ENCODE results near the gene FDXR.
A peak's percentile ranks its signal among the peaks of the same experiment; 100 is the strongest.
"Not testable (repeated sequence)": the region's sequence is repeated elsewhere in the genome, so short reads cannot be mapped to it uniquely, and the experiment has no call there.

FDXR gene

DNA sequence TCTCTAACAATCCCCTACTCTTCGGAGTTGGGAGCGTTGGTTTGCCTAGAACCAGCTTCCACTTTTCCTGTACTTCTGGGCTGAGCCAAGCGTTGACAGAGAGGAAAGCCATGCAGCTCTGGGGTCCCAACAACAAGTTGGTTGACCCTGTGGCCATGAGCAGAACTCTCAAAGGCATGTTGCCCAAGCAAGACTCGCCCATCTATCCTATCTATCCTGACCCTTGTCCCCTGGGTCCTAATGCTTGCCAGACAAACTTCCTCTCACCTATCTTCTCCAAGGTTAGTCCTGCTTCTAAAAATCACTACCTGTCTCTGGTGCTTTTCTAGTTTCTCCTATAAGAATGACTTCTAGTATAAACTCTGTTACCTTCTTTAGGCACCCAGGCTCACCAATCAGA lies 36.3 kb upstream of the FDXR start:
- not testable (repeated sequence) for H3K4me2 ChIP-seq (ENCODE audit: low read length, poor library complexity, severe bottlenecking); H3K27ac ChIP-seq (ENCODE audit: low read length, poor library complexity, severe bottlenecking); H2BK15ac ChIP-seq (ENCODE audit: low read depth, poor library complexity, severe bottlenecking); DNase-seq; H3K23ac ChIP-seq (ENCODE audit: low read length in 2 of 2); H3K9ac ChIP-seq (ENCODE audit: low read length); H3K4me1 ChIP-seq (ENCODE audit: control insufficient read depth, insufficient read depth, low read depth, low read length); H4K91ac ChIP-seq (ENCODE audit: low read length); H3K4ac ChIP-seq (ENCODE audit: low read depth in 1 of 2, low read length in 2 of 2); H2AK5ac ChIP-seq (ENCODE audit: low read length, severe bottlenecking); H2BK120ac ChIP-seq (ENCODE audit: low read depth, low read length); H4K8ac ChIP-seq (ENCODE audit: low read length); H3K4me3 ChIP-seq (ENCODE audit: insufficient read depth in 1 of 2, low read depth in 1 of 2, low read length in 2 of 2); H3K36me3 ChIP-seq (ENCODE audit: control insufficient read depth in 1 of 2, insufficient read depth in 2 of 2, low read depth in 1 of 2, low read length in 2 of 2); H3K18ac ChIP-seq (ENCODE audit: low read depth in 1 of 2, low read length in 2 of 2); H3K14ac ChIP-seq (ENCODE audit: low read length in 2 of 2); H2BK5ac ChIP-seq (ENCODE audit: low read depth, low read length, poor library complexity, severe bottlenecking); H3K9me3 ChIP-seq (ENCODE audit: control insufficient read depth, low read length); H2AFZ ChIP-seq (ENCODE audit: low read depth, low read length); H2BK12ac ChIP-seq (ENCODE audit: low read length in 2 of 2); H3K79me1 ChIP-seq (replicated peaks; ENCODE audit: low read length, poor library complexity, severe bottlenecking)
- WGBS = 57% methylated on average over 4 of the region's 4 CpGs
- peaks cover 15 to 27% of the 10 kb centered on the region in 2 experiments for H3K27me3 ChIP-seq (ENCODE audit: control insufficient read depth in 1 of 2, insufficient read depth in 1 of 2, low read length in 2 of 2)

- H3K4me1 ChIP-seq (ENCODE audit: control insufficient read depth, insufficient read depth, low read depth, low read length) = no peaks in the 10 kb centered on the region
- H3K4me2 ChIP-seq (ENCODE audit: low read length, poor library complexity, severe bottlenecking) = no peak overlapping the region
- H2BK12ac ChIP-seq (ENCODE audit: low read length in 2 of 2) = no peak overlapping the region
- H3K9ac ChIP-seq (ENCODE audit: low read length) = no peak overlapping the region
- H4K8ac ChIP-seq (ENCODE audit: low read length) = no peak overlapping the region
- H3K27me3 ChIP-seq (ENCODE audit: control insufficient read depth in 1 of 2, insufficient read depth in 1 of 2, low read length in 2 of 2) = peaks cover 23 to 41% of the 10 kb centered on the region in 2 experiments
- H3K9me3 ChIP-seq (ENCODE audit: control insufficient read depth, low read length) = no peaks in the 10 kb centered on the region
- no peaks in the 10 kb centered on the region for H3K79me1 ChIP-seq (replicated peaks; ENCODE audit: low read length, poor library complexity, severe bottlenecking)
- no peak for DNase-seq
- no peak overlapping the region for H3K4ac ChIP-seq (ENCODE audit: low read depth in 1 of 2, low read length in 2 of 2)
- no peak overlapping the region for H2BK5ac ChIP-seq (ENCODE audit: low read depth, low read length, poor library complexity, severe bottlenecking)
- no peak overlapping the region for H3K4me3 ChIP-seq (ENCODE audit: insufficient read depth in 1 of 2, low read depth in 1 of 2, low read length in 2 of 2)
- no peak overlapping the region for H2AK5ac ChIP-seq (ENCODE audit: low read length, severe bottlenecking)
- H2BK15ac ChIP-seq (ENCODE audit: low read depth, poor library complexity, severe bottlenecking) = no peak overlapping the region
- H3K14ac ChIP-seq (ENCODE audit: low read length in 2 of 2) = no peak overlapping the region
- H3K23ac ChIP-seq (ENCODE audit: low read length in 2 of 2) = no peak overlapping the region
- H3K27ac ChIP-seq (ENCODE audit: low read length, poor library complexity, severe bottlenecking) = no peak overlapping the region
- no peak overlapping the region for H4K91ac ChIP-seq (ENCODE audit: low read length)
- no peak overlapping the region for H3K18ac ChIP-seq (ENCODE audit: low read depth in 1 of 2, low read length in 2 of 2)
- H2AFZ ChIP-seq (ENCODE audit: low read depth, low read length) = no peak overlapping the region
- 92% methylated on average over 31 of the region's 34 CpGs for WGBS
- no peaks in the 10 kb centered on the region for H3K36me3 ChIP-seq (ENCODE audit: control insufficient read depth in 1 of 2, insufficient read depth in 2 of 2, low read depth in 1 of 2, low read length in 2 of 2)
- no peak overlapping the region for H2BK120ac ChIP-seq (ENCODE audit: low read depth, low read length)
These were observed 34.2 kb upstream of the FDXR start for GRCh38 chr17:74907012-74907411.

DNA sequence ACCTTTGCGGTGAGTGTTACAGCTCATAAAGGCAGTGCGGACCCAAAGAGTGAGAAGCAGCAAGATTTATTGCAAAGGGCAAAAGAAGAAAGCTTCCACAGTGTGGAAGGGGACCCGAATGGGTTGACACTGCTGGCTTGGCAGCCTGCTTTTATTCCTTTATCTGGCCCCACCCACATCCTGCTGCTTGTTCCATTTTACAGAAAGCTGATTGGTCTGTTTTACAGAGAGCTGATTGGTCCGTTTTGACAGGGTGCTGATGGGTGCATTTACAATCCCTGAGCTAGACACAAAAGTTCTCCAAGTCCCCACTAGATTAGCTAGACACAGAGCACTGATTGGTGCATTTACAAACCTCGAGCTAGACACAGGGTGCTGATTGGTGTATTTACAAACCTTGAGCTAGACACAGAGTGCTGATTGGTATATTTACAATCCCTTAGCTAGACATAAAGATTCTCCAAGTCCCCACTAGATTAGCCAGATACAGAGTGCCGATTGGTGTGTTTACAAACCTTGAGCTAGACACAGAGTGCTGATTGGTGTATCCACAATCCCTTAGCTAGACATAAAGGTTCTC lies 33.5 kb upstream of the FDXR start:
- not testable (repeated sequence) for H3K4me3 ChIP-seq (ENCODE audit: insufficient read depth in 1 of 2, low read depth in 1 of 2, low read length in 2 of 2); H3K18ac ChIP-seq (ENCODE audit: low read depth in 1 of 2, low read length in 2 of 2); H3K23ac ChIP-seq (ENCODE audit: low read length in 2 of 2); H3K36me3 ChIP-seq (ENCODE audit: control insufficient read depth in 1 of 2, insufficient read depth in 2 of 2, low read depth in 1 of 2, low read length in 2 of 2); H2BK120ac ChIP-seq (ENCODE audit: low read depth, low read length); H3K4ac ChIP-seq (ENCODE audit: low read depth in 1 of 2, low read length in 2 of 2); H3K9ac ChIP-seq (ENCODE audit: low read length); H4K91ac ChIP-seq (ENCODE audit: low read length); H2AK5ac ChIP-seq (ENCODE audit: low read length, severe bottlenecking); H2BK15ac ChIP-seq (ENCODE audit: low read depth, poor library complexity, severe bottlenecking); H2BK5ac ChIP-seq (ENCODE audit: low read depth, low read length, poor library complexity, severe bottlenecking); H3K4me2 ChIP-seq (ENCODE audit: low read length, poor library complexity, severe bottlenecking); H4K8ac ChIP-seq (ENCODE audit: low read length); H2AFZ ChIP-seq (ENCODE audit: low read depth, low read length); H2BK12ac ChIP-seq (ENCODE audit: low read length in 2 of 2); DNase-seq; H3K4me1 ChIP-seq (ENCODE audit: control insufficient read depth, insufficient read depth, low read depth, low read length); H3K14ac ChIP-seq (ENCODE audit: low read length in 2 of 2); H3K79me1 ChIP-seq (replicated peaks; ENCODE audit: low read length, poor library complexity, severe bottlenecking); H3K9me3 ChIP-seq (ENCODE audit: control insufficient read depth, low read length); H3K27ac ChIP-seq (ENCODE audit: low read length, poor library complexity, severe bottlenecking)
- H3K27me3 ChIP-seq (ENCODE audit: control insufficient read depth in 1 of 2, insufficient read depth in 1 of 2, low read length in 2 of 2) = peaks cover 24 to 48% of the 10 kb centered on the region in 2 experiments
- WGBS = 67% methylated on average over 5 of the region's 6 CpGs

- WGBS = 69% methylated on average over 5 of the region's 7 CpGs
- no peaks in the 10 kb centered on the region for H3K9me3 ChIP-seq (ENCODE audit: control insufficient read depth, low read length)
- no peak overlapping the region for H3K23ac ChIP-seq (ENCODE audit: low read length in 2 of 2)
- H3K79me1 ChIP-seq (replicated peaks; ENCODE audit: low read length, poor library complexity, severe bottlenecking) = no peaks in the 10 kb centered on the region
- no peak overlapping the region for H3K4me3 ChIP-seq (ENCODE audit: insufficient read depth in 1 of 2, low read depth in 1 of 2, low read length in 2 of 2)
- peaks cover 34 to 60% of the 10 kb centered on the region in 2 experiments for H3K27me3 ChIP-seq (ENCODE audit: control insufficient read depth in 1 of 2, insufficient read depth in 1 of 2, low read length in 2 of 2)
- H3K27ac ChIP-seq (ENCODE audit: low read length, poor library complexity, severe bottlenecking) = no peak overlapping the region
- H3K14ac ChIP-seq (ENCODE audit: low read length in 2 of 2) = peak overlapping the region in 1 of 2 experiments; percentile 64
- H3K4me1 ChIP-seq (ENCODE audit: control insufficient read depth, insufficient read depth, low read depth, low read length) = no peaks in the 10 kb centered on the region
- no peak overlapping the region for H2AFZ ChIP-seq (ENCODE audit: low read depth, low read length)
- H3K9ac ChIP-seq (ENCODE audit: low read length) = no peak overlapping the region
- H2BK5ac ChIP-seq (ENCODE audit: low read depth, low read length, poor library complexity, severe bottlenecking) = no peak overlapping the region
- H2AK5ac ChIP-seq (ENCODE audit: low read length, severe bottlenecking) = no peak overlapping the region
- no peak overlapping the region for H3K4ac ChIP-seq (ENCODE audit: low read depth in 1 of 2, low read length in 2 of 2)
- H3K4me2 ChIP-seq (ENCODE audit: low read length, poor library complexity, severe bottlenecking) = no peak overlapping the region
- DNase-seq = no peak
- H3K36me3 ChIP-seq (ENCODE audit: control insufficient read depth in 1 of 2, insufficient read depth in 2 of 2, low read depth in 1 of 2, low read length in 2 of 2) = no peaks in the 10 kb centered on the region
- H3K18ac ChIP-seq (ENCODE audit: low read depth in 1 of 2, low read length in 2 of 2) = no peak overlapping the region
- no peak overlapping the region for H2BK15ac ChIP-seq (ENCODE audit: low read depth, poor library complexity, severe bottlenecking)
- no peak overlapping the region for H2BK120ac ChIP-seq (ENCODE audit: low read depth, low read length)
- H4K91ac ChIP-seq (ENCODE audit: low read length) = no peak overlapping the region
- H4K8ac ChIP-seq (ENCODE audit: low read length) = no peak overlapping the region
- H2BK12ac ChIP-seq (ENCODE audit: low read length in 2 of 2) = no peak overlapping the region
These were observed 32.1 kb upstream of the FDXR start for GRCh38 chr17:74904687-74905409.
